Activated naive CD4-positive, alpha-beta T cell treated with anti-CD3 and anti-CD28 coated beads, Interleukin-2, amount 50 U/mL, for 24 hours (primary cell): Measurements from ENCODE around the gene MED31.

Source experiments
- H3K27ac Mint-ChIP-seq: one replicate; pipeline ENCODE4 v1.8.0; 2021; ENCODE audit warnings: mild to moderate bottlenecking, mixed read lengths
- H3K27me3 Mint-ChIP-seq: one replicate; pipeline ENCODE4 v1.8.0; 2021; ENCODE audit warnings: mixed read lengths
- H3K36me3 Mint-ChIP-seq: one replicate; pipeline ENCODE4 v1.8.0; 2021; ENCODE audit warnings: mixed read lengths
- H3K4me1 Mint-ChIP-seq: one replicate; pipeline ENCODE4 v1.8.0; 2021; ENCODE audit warnings: mixed read lengths
- H3K4me3 Mint-ChIP-seq: one replicate; pipeline ENCODE4 v1.8.0; 2021; ENCODE audit warnings: mild to moderate bottlenecking, mixed read lengths
- H3K9me3 Mint-ChIP-seq: one replicate; pipeline ENCODE4 v1.8.0; 2021; ENCODE audit warnings: mixed read lengths

The MED31 gene

DNA sequence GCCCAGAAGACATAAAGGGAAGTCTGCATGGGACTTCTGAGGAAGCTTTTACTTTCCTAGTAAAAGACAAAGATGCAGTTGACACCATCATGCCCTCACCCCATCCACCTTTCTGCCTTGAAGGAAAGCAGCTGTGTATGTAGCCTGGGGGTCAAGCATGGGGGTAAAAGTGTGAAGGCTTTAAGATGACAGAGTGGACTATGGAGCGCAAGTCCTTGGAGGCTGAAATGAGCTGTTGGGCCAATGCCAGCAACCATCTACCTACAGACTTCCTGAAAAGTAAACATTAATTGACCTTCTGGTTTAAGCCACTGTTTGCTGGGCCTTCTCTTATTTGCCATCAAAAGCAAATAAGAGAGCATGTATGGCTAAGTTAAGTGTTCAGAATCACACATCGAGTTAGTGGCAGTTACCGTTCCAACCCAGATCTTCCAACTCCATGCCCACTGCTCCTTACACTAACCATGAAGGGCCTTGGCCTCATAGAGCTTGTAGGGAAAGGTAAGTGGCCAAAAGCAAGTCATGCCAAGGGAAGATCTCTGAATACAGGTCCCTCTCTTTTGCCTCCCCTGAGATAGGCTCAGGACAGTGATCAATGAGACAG, 31.8 kb upstream of the MED31 start:
- Mint-ChIP-seq H3K36me3 (no peaks in the 10 kb centered on the region), H3K4me1 (no peaks in the 10 kb centered on the region), H3K27ac (no peak overlapping the region), H3K27me3 (peaks cover 19% of the 10 kb centered on the region), H3K9me3 (no peaks in the 10 kb centered on the region), H3K4me3 (no peak overlapping the region)

DNA sequence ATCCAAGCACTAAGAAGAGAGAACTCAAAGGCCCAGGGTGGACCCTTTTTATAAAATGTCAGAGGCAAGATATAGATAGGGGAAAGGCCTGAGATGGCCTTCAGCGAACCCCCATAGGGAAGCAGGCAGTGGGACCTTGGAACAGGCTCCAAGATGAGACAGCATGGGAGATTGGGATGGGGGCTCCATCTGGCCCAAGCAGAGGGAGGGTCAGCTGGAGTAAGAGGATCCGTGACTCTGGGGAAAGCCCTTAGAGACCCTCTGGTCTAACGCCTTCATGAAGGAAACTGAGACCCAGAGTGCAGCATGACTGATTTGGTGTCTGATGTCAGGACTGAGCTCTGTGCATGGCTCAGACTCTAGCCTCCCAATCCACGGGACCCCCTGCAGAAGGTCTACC, 30.9 kb upstream of the MED31 start:
- no peak overlapping the region for H3K27ac Mint-ChIP-seq
- no peaks in the 10 kb centered on the region for H3K9me3 Mint-ChIP-seq
- H3K4me1 Mint-ChIP-seq, result peaks cover 5% of the 10 kb centered on the region
- H3K4me3 Mint-ChIP-seq, result no peak overlapping the region
- peaks cover 19% of the 10 kb centered on the region for H3K27me3 Mint-ChIP-seq
- no peaks in the 10 kb centered on the region for H3K36me3 Mint-ChIP-seq

GRCh38 chr17:6681671-6682070, 30.3 kb upstream of the MED31 start:
- Mint-ChIP-seq H3K27me3 (peaks cover 19% of the 10 kb centered on the region), H3K36me3 (no peaks in the 10 kb centered on the region), H3K4me1 (peaks cover 8% of the 10 kb centered on the region), H3K27ac (no peak overlapping the region), H3K4me3 (no peak overlapping the region), H3K9me3 (no peaks in the 10 kb centered on the region)

- Mint-ChIP-seq H3K4me1 (peaks cover 8% of the 10 kb centered on the region), H3K27me3 (peaks cover 19% of the 10 kb centered on the region), H3K9me3 (no peaks in the 10 kb centered on the region), H3K4me3 (no peak overlapping the region), H3K27ac (peak overlapping the region; percentile 23), H3K36me3 (no peaks in the 10 kb centered on the region)
Observed at GRCh38 chr17:6681176-6681575, 29.8 kb upstream of the MED31 start.

DNA sequence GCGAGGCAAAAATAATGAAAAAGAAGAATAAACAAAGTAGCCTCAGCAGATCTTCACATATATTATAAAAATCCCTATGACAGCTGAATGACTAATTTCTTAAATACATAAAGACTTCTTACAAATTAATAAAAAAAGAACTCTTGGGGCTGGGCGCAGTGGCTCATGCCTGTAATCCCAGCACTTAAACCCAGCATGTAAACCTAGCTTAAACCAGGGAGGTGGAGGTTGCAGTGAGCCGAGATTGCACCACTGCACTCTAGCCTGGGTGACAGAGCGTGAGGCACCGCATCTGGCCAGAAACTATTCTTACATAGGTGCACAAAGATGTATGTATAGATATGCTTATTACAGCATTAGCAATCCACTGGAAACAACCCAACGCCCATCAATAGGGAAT, 27.8 kb upstream of the MED31 start:
- no peaks in the 10 kb centered on the region for H3K9me3 Mint-ChIP-seq
- peaks cover 8% of the 10 kb centered on the region for H3K4me1 Mint-ChIP-seq
- H3K27ac Mint-ChIP-seq, result no peak overlapping the region
- no peak overlapping the region for H3K4me3 Mint-ChIP-seq
- peaks cover 19% of the 10 kb centered on the region for H3K27me3 Mint-ChIP-seq
- H3K36me3 Mint-ChIP-seq, result no peaks in the 10 kb centered on the region

DNA sequence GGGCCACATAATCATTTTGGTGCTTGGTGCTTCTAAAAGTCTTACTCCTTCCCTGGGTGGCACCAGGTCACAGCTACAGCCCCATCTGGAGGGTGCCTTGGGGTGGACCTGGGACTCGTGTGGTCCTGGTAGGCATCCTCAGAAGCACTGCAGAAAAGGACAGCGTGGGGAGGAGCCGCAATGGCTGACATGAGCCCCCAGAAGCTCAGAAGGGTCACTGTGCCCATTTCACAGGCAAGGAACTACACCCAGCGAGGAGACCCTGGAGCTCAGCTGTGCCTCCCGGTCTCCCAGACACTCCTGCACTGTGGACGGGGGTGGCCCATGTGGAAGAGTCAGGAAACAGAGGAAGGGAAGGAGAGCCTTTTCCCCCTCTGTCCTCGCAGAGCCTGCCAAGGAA, 26.5 kb upstream of the MED31 start:
- no peaks in the 10 kb centered on the region for H3K36me3 Mint-ChIP-seq
- H3K4me1 Mint-ChIP-seq, result peaks cover 8% of the 10 kb centered on the region
- no peaks in the 10 kb centered on the region for H3K9me3 Mint-ChIP-seq
- H3K4me3 Mint-ChIP-seq, result no peak overlapping the region
- H3K27ac Mint-ChIP-seq, result no peak overlapping the region
- H3K27me3 Mint-ChIP-seq, result peaks cover 19% of the 10 kb centered on the region

DNA sequence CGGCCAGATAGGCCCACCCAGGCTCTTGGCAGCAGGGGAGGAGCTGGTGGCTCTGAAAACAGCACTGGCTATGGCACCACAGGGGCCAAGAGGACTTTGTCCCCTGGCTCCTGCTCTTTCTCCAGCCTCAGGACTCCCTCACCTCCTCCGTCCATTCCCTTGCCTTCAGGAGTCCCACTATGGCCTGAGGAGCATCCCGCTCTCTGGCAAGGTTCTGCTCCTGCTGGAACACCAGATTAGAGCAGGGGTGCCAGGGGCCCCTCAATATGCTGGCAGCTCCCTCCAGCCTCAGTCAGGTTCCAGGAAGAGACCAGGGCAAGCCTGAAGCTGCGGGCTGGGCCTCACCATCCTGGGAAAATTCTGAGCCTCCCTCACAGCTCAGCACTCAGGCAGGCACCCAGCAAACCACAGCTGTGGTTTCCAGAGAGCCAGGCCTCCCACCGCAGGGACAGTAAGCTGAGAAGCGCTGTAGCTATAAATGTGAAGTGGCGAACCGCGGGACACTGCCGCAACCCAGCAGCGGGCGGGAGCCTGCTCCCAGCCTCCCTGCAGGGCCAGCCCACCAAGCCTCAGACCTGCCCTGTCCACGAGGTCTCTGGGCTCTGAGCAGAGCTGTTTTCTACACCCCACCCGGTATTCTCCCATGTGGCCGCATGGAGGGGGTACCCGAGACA, 25.9 kb upstream of the MED31 start:
- Mint-ChIP-seq H3K9me3 (no peaks in the 10 kb centered on the region), H3K27me3 (peaks cover 17% of the 10 kb centered on the region)

DNA sequence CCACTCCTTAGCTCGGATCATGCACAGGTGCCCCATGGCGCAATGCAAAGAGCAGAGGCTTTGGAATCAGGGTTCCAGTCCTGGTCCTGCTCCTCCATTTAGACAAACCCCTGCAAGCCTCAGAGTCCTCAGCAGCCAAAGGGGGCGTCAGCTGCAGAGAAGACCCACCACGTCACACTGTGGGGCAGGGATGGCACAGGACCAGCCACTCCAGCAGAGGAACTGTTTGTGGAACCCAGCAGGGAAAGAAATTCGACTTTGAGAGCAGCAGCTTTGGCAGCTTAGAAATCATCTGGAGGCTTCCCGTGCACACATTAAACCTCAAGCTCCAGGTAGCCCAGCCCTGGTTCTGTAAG, 25.4 kb upstream of the MED31 start:
- Mint-ChIP-seq H3K9me3 (no peaks in the 10 kb centered on the region), H3K27ac (no peak overlapping the region), H3K27me3 (peaks cover 16% of the 10 kb centered on the region), H3K36me3 (no peaks in the 10 kb centered on the region), H3K4me3 (no peak overlapping the region), H3K4me1 (peaks cover 8% of the 10 kb centered on the region)

More for the DNA sequence above, 25.9 kb upstream of the MED31 start:
- H3K4me1 Mint-ChIP-seq, result peaks cover 8% of the 10 kb centered on the region
- no peak overlapping the region for H3K4me3 Mint-ChIP-seq
- no peaks in the 10 kb centered on the region for H3K36me3 Mint-ChIP-seq
- H3K27ac Mint-ChIP-seq, result no peak overlapping the region

DNA sequence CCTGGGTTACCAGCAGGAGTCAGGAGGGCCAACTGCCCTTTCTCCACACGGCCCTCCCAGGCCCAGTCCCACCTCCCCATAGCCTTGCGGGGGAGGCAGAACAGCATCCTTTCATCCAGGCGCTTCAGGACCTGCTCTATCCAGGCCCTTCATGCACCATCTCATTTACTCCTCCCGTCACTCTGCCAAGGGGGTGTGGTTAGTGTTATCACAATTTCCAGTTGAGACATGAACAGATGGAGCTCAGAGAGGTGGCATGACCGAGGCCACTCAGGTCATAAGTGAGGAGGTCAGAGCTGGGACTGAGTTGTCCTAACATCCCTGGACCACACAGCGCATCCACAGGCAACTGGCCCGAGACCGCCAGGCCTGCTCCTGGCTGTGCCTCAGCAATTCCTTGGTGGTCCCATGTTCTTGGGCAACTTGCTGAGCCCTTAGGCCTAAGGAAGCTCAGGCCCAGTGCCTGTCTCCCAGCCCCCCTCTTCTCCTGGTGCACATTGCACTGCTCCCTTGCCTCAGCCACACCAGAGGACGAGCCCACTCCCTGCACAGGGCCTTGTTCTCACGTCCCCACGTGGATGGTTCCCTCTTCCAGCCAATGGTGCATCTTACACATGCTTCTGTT, 23.9 kb upstream of the MED31 start:
- no peak overlapping the region for H3K27ac Mint-ChIP-seq
- no peaks in the 10 kb centered on the region for H3K9me3 Mint-ChIP-seq
- H3K36me3 Mint-ChIP-seq, result no peaks in the 10 kb centered on the region
- H3K27me3 Mint-ChIP-seq, result peaks cover 8% of the 10 kb centered on the region
- peaks cover 8% of the 10 kb centered on the region for H3K4me1 Mint-ChIP-seq
- no peak overlapping the region for H3K4me3 Mint-ChIP-seq

- H3K4me3 Mint-ChIP-seq, result no peak overlapping the region
- H3K9me3 Mint-ChIP-seq, result no peaks in the 10 kb centered on the region
Observed at GRCh38 chr17:6674586-6674985, 23.2 kb upstream of the MED31 start.

DNA sequence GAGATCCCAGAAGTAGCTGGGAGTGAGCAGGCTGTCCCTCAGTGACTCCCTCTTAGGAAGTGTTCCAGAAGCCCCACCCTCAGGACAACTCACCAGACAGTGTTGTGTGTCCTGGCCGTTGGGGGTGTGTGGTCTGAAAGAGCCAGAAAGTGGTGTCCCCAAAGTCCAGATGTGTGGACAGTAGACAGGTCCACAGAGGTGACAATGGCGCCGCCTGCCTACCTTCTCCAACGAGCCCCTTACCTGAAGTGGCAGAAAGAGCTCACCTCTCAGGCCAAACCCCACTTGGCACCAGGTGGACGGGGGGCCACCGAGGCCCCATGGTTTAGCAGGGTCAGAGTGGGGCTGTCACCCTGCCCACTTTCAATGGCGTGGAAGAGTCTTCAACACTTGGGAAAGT, 20.0 kb upstream of the MED31 start:
- peaks cover 3% of the 10 kb centered on the region for H3K36me3 Mint-ChIP-seq
- no peak overlapping the region for H3K4me3 Mint-ChIP-seq
- H3K27ac Mint-ChIP-seq, result no peak overlapping the region
- no peaks in the 10 kb centered on the region for H3K27me3 Mint-ChIP-seq
- peaks cover 5% of the 10 kb centered on the region for H3K4me1 Mint-ChIP-seq
- H3K9me3 Mint-ChIP-seq, result no peaks in the 10 kb centered on the region

More at GRCh38 chr17:6674586-6674985, 23.2 kb upstream of the MED31 start:
- Mint-ChIP-seq H3K4me1 (peaks cover 8% of the 10 kb centered on the region), H3K27ac (no peak overlapping the region), H3K36me3 (no peaks in the 10 kb centered on the region), H3K27me3 (peaks cover 6% of the 10 kb centered on the region)

DNA sequence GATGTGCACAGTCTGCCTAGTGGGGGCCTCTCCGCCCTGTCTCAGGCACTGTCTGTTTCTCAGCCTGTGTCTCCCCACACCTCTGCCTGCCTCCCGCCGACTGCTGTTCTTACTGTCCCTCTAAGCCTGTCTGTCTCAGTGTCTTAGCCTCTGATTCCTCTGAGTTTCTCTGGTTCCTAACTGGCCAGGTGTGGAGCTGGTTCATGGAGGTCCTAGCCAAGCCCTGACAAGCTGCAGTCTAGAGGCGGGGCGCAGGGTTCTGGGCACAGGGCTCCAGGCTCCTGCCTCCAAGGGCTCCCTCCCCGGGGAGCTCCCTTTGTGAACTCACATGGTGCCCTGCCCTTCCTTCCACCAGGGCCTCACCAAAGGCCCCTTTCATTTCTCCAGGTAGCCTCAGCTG, 19.6 kb upstream of the MED31 start:
- no peaks in the 10 kb centered on the region for H3K9me3 Mint-ChIP-seq
- no peaks in the 10 kb centered on the region for H3K27me3 Mint-ChIP-seq
- H3K4me3 Mint-ChIP-seq, result no peak overlapping the region
- no peak overlapping the region for H3K27ac Mint-ChIP-seq
- peaks cover 3% of the 10 kb centered on the region for H3K36me3 Mint-ChIP-seq
- H3K4me1 Mint-ChIP-seq, result peaks cover 5% of the 10 kb centered on the region

DNA sequence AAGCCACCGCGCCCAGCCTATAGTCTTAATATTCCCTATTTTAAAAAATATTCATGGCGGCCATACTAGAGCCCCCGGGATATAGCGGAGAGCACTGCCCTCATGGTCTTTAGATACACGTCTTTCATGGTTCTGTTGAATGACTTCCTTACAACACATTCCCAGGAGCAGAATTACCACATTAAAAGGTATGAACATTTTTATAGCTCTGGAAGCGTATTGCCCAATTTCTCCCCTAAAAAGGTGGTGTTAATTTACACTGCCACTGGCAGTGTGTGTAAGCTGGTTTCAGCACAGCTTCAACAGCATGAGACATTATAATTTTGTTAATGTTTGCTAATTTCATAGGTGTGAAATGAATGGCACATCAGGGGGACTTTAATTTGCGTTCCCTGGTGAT, 19.2 kb upstream of the MED31 start:
- peaks cover 5% of the 10 kb centered on the region for H3K4me1 Mint-ChIP-seq
- H3K36me3 Mint-ChIP-seq, result peaks cover 3% of the 10 kb centered on the region

GRCh38 chr17:6669479-6670212, 18.2 kb upstream of the MED31 start:
- H3K36me3 Mint-ChIP-seq, result peaks cover 3% of the 10 kb centered on the region
- no peaks in the 10 kb centered on the region for H3K9me3 Mint-ChIP-seq
- no peaks in the 10 kb centered on the region for H3K27me3 Mint-ChIP-seq
- H3K4me1 Mint-ChIP-seq, result peaks cover 5% of the 10 kb centered on the region
- H3K4me3 Mint-ChIP-seq, result no peak overlapping the region
- no peak overlapping the region for H3K27ac Mint-ChIP-seq

More for the DNA sequence above, 19.2 kb upstream of the MED31 start:
- no peak overlapping the region for H3K4me3 Mint-ChIP-seq
- no peak overlapping the region for H3K27ac Mint-ChIP-seq
- H3K9me3 Mint-ChIP-seq, result no peaks in the 10 kb centered on the region
- H3K27me3 Mint-ChIP-seq, result no peaks in the 10 kb centered on the region

DNA sequence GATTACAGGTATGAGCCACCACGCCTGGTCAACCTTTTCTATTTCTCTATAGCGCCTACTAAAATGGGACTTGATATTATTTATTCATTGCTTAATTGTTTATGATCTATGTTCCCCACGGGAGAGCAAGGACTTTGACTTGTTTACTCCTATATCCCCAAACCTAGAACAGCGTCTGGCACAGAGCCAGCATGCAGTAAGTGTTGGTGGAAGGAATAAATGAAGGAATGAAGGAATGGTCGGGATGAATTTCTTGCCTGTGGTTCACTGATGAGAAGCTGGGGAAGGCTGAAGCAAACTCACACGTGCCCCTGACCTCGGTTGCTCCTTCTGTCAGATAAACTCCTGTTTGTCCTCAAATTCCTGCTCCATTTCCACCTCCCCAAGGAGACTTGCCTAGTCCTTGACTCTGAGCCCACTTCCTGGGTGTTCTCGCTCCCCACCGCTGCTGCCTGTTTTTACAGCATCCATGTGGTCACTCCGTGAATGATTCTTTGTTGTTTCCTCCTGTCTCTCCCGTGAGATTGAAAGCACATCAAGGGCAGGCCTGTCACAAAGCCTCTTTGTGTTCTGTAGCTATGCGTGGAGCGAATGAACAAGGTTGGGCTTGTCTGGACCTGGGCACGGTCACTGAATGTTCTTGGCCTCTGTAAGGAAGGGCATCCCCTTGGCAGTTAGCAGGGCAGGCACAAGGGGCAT, 17.5 kb upstream of the MED31 start:
- no peak overlapping the region for H3K4me3 Mint-ChIP-seq
- H3K36me3 Mint-ChIP-seq, result peaks cover 3% of the 10 kb centered on the region
- H3K27me3 Mint-ChIP-seq, result no peaks in the 10 kb centered on the region
- H3K4me1 Mint-ChIP-seq, result peaks cover 5% of the 10 kb centered on the region
- H3K9me3 Mint-ChIP-seq, result no peaks in the 10 kb centered on the region
- no peak overlapping the region for H3K27ac Mint-ChIP-seq
